Spleen (tissue), 7 donors: ENCODE results near the gene CDX1.
A peak's percentile ranks its signal among the peaks of the same experiment; 100 is the strongest.

ENCODE experiments used
- POLR2A ChIP-seq, 3 donors: fragments of 450-650 bp; IDR thresholded peaks; one replicate each; pipeline ENCODE4 v1.5.1; 2017; ENCODE audit warnings: antibody characterized with exemption in 3 of 3, mild to moderate bottlenecking in 1 of 3
- POLR2AphosphoS5 ChIP-seq, 3 donors: sonication (generic); formaldehyde crosslinking; IDR thresholded peaks; one replicate each; pipeline ENCODE4 v1.5.1; 2017; ENCODE audit warnings: antibody characterized with exemption in 3 of 3
- TF ChIP-seq, protein P1 (sequence below), 11 experiments: fragments of 200-600 bp in 7 of 11; fragments of 450-650 bp in 4 of 11; sonication (generic) in 4 of 11; IDR thresholded peaks in 8 of 11; conservative IDR thresholded peaks in 3 of 11; 1 replicate in 7 of 11; 2 replicates in 4 of 11; pipeline versions ENCODE4 v1.4.0 to v1.8.0; 2016 to 2021; ENCODE audit warnings: antibody characterized with exemption in 11 of 11, inconsistent platforms in 4 of 11, mild to moderate bottlenecking in 1 of 11
- donor health status: DM: no; HTN: no; CAD: no; lungs with moderate emphysema.
- donor health status: DM: no; HTN: no; CAD: no.
- donor health status: DM: no; HTN: no; CAD: no.

DNA sequence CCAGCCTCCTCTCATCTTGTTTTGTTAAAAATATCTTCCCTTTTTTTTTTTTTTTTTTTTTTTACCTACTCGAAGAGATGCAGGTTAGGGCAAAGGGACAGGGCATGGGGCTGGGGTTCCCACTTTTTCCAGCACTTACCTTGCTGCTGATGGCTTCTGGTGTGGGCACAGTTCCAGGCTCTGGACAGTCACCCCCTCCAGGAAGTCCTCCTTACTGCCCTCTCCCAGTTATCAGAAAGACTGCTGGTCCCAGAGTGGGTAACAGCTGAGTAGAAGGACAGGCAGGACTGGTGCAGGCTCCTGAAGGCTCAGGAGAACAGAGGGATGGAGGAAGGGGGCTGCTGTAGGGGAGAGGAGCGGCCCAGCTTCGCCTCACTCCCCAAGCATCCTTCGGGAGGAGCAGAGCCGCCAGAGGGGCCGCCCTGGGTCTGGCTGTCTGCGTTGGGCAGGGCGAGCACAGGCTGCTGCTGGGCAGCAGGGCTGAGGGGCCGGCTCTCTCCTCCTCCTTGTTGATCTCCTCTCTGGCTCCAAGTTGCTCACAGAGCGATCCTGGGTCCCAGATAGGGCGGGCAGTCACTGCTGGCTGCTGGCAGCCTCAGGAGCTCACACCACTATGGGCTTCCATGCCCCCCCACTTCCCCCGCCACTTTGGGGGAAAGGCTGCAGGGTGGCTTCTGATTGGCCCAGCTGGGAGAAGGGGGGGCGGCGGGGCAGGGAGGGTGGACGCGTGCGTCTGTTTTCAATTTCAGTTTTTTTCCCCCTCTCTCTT is 11.1 kb upstream of the CDX1 start, which contains the start of gene PDGFRB:
- TF ChIP-seq, protein P1, sequence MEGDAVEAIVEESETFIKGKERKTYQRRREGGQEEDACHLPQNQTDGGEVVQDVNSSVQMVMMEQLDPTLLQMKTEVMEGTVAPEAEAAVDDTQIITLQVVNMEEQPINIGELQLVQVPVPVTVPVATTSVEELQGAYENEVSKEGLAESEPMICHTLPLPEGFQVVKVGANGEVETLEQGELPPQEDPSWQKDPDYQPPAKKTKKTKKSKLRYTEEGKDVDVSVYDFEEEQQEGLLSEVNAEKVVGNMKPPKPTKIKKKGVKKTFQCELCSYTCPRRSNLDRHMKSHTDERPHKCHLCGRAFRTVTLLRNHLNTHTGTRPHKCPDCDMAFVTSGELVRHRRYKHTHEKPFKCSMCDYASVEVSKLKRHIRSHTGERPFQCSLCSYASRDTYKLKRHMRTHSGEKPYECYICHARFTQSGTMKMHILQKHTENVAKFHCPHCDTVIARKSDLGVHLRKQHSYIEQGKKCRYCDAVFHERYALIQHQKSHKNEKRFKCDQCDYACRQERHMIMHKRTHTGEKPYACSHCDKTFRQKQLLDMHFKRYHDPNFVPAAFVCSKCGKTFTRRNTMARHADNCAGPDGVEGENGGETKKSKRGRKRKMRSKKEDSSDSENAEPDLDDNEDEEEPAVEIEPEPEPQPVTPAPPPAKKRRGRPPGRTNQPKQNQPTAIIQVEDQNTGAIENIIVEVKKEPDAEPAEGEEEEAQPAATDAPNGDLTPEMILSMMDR (IDR thresholded peaks at IDR 0.05 in 8 of 11, conservative IDR thresholded peaks at IDR 0.05 in 3 of 11): no peak
- TF ChIP-seq POLR2A (IDR thresholded peaks at IDR 0.05) (peak in 1 of 3 donors; percentile 34), POLR2AphosphoS5 (IDR thresholded peaks at IDR 0.05) (peak; percentile 62 to 88 (median 79))
